ENCODE results near the gene DLD. TPM values are rescaled to one million over a fixed set of nuclear protein-coding genes. Genes with fewer than 3 reads are reported as not detected.
"Not testable (repeated sequence)": the region's sequence is repeated elsewhere in the genome, so short reads cannot be mapped to it uniquely, and the experiment has no call there.

The DLD gene
- total RNA-seq, 1 donor from 2014 or later = 53.0 TPM

DNA sequence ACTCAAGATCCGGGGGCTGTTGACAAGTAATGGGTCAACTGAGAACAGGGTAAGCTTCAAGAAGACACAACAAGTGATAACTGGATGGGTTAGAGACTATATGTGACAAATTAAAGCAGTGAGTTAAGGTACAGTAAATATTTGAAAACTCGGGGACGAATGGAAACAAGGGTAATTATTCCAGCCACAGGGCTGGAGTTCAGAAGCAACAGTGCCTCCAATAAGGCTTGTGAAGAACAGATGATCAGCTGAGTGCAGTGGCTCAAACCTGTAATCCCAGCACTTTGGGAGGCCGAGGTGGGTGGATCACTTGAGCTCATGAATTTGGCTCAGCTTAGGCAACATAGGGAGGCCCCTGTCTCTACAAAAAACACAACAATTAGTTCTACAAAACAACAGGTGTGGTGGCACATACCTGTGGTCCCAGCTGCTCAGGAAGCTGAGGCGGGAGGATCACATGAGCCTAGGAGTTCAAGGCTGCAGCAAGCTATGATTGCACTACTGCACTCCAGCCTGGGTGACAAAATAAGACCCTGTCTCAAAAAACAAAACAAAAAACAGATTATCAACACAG, 20.5 kb upstream of the DLD start:
- no peak for DNase-seq (ENCODE audit: extremely low read depth, low read depth, low spot score)

DNA sequence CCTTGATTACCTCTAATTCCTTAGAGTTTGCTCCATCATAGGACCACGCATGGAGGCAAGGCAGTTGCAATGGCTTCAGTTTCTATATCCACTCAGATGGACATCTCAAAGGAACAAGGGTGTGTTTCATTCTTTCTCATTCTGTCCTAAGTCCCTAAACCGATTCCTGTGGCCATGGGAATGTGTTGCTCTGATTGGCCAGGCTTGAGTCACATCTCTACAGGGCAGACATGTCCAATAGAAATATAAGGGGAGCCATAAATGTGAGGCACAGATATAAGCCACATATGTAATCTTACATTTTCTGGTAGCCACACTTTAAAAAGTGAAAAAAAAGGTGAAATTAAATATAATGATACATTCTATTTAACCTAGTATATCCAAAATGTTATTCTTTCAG, 16.9 kb upstream of the DLD start:
- DNase-seq (ENCODE audit: extremely low read depth, low read depth, low spot score) = no peak

DNA sequence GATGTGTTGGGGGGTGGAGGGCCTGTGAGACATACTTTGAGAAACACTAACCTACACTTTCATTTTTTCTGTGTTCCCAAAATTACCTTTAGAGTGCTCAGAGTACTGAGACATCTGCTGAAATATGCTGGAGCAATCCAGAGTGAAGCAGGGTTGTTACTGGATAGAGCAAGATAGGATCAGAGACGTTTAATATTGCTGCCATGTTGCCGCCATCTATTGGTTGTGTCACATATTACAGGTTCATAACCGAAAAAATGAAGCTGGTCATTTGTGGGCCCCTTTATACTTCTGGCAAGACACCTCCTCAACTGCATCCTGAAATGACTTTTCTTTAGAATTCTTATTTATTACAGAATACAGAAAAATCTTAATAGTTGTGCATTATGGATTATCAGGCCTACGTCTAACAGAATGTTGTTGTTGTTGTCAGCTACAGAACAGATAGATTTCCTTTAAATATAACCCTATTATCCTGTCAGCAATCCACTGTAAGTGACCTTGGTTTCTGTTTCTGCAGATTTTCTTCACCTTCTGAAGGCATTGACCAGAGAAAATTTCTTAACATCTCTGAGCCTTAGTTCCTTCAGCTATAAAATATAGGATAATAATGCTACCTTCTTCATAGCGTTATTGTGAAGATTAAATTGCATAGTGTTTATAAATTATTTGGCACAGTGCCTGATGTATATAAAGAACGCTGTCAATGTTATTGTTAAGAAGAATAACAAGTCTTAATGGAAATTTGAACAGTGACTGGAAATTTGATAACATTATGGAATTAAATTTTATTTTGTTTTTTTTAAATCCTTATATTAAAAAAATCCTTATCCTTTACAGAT, 16.2 kb upstream of the DLD start:
- DNase-seq (ENCODE audit: extremely low read depth, low read depth, low spot score) = no peak

DNA sequence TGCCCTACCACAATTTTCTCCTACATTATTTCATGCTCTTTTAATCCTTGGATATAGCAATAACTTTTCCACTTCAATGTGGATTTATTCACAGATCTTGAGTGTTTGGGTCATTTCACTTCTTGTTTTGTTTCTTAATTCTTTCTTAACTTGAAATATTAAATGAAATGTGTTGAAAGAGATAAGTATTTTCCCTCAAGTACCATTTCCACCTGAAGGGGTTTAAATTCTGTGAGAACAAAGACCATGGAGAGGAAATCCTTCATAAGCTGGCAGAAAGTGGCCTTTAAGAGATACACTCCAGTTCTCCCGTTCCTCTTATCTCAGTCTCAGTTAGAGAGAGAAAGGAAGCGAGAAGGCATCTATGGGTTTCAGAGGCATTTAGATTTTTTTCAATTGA, 14.1 kb upstream of the DLD start:
- DNase-seq (ENCODE audit: extremely low read depth, low read depth, low spot score) = no peak

DNA sequence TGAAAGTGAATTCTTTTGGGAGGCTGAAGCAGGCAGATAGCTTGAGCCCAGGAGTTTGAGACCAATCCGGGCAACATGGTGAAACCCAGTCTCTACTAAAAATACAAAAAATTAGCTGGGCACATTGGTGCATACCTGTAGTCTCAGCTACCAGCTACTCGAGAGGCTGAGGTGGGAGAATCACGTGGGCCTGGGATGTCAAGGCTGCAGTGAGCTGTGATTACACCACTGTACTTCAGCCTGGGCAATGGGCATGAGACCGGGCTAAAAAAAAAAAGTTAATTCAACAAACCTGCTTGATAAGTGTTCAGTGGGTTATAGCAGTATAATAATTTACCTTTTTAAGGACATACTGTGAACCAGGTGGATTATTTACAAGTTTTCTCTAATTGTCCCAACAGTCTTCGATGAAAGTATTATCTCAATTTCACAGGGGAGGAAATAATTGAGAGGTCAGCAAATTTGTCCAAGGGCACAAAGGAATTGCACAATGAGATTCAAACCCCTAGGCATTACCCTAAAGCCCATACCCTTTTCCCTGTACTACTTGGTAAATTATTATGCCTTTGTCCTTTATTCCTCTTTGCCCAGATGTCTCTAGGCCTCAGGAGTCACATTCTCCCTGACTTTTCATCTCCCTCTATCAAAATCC, 13.1 kb upstream of the DLD start:
- DNase-seq (ENCODE audit: extremely low read depth, low read depth, low spot score) = no peak

DNA sequence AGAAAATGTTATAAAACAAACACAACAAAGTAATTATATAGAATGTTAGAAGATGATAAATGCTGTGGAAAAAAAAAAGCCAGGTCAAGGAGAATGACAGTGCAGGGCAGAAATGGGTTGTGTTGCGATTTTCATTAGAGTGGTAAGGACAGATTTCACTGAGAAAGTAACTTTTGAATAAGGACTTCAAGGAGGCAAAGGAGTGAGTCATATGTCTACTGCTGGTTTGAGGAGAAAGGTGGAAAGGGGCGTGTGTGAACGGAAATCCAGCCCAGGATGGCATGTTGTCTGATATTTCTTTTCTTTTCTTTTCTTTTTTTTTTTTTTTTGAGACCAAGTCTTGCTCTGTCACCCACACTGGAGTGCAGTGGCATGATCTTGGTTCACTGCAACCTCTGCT, 12.3 kb upstream of the DLD start:
- no peak for DNase-seq (ENCODE audit: extremely low read depth, low read depth, low spot score)

DNA sequence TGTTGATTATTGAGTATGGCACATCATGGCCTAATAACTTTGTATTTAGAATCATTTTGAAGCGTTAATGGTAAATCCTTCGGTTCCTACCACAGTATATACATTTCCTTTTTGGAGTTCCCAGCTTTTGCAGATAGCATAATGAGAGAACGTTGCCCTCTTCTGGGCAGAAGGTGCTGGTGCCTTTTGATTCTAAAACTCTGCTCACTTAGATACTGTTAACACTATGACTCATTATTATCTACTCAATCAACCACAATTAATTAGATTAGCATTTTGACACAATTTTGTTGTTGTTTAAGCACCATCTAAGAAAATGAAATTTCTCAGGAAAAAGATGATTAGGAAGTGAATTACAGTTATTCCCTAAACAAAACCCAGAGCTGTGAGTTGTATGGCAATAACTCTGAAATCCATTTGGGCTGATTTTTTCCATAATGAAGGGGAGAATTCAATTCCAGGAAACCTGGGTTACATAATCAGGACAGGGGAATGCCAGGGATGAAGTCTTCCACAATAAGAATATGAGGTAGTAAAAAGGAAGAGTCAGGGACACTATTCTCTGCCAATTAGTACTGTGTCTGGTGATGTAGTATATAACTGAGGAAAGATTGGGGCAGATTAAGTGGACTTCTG, 11.5 kb upstream of the DLD start:
- no peak for DNase-seq (ENCODE audit: extremely low read depth, low read depth, low spot score)

DNA sequence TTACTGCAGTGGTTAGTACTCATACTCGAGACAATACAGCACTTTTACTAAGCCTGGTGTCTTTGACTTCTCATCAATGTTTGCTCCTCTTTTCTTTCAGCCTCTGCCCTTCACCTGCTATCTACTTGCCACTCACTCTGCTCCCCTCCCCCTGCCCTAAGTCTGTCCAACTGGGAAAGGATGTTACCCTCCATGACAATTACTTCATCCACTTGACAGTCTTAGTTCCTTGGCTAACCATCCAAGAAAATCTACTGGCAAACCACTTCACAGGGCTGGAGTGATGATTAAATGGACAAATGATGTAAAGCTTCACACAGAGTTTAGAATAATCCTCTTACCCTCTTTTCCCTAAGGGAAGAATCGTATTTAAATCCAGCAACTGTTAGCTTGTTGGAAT, 8.2 kb upstream of the DLD start:
- DNase-seq (ENCODE audit: extremely low read depth, low read depth, low spot score) = no peak

DNA sequence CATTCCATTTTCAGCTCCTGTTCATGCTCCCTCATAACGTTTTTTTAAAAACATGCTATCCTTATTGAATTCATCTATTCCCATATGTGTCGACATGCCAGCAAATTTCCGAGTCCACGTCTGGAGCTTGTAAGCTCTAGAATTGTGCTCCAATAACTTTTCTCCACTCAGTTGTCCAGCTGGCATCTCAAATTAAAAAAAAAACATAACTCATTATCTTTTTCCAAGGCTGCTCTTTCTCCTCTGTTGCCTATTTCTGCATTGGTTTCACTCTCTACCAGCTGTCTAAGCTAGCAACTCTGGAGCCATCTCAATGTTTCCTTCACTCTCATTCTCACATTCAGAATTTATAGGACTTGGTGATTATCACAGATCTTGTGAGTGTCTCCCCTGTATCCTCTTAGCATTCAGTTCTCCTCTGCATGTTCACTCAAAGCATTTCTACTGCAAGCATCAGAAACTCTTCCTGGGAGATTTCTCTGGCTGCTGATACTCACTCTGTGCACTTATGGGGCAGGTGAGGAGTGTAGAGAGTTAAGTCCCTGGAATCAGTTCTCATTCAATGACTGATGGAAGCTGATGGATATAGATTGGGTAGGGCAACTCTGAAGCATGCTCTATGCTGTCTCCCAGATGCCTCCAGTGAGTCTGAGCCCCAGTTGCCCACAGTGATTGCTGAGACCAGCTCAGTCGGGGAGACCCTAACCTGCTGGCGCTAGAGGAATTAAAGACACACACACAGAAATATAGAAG, 6.7 kb upstream of the DLD start:
- no peak for DNase-seq (ENCODE audit: extremely low read depth, low read depth, low spot score)

DNA sequence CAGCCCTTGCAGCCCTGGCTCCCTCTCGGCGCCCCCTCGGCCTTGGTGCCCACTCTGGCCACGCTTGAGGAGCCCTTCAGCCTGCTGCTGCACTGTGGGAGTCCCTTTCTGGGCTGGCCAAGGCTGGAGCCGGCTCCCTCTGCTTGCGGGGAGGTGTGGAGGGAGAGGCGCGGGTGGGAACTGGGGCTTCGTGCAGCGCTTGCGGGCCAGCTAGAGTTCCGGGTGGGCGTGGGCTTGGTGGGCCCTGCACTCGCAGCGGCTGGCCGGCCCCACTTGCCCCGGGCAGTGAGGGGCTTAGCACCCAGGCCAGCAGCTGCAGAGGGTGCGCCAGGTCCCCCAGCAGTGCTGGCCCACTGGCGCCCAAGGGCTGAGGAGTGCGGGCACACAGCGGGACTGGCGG, 3.2 kb upstream of the DLD start:
- DNase-seq (ENCODE audit: extremely low read depth, low read depth, low spot score) = not testable (repeated sequence)

DNA sequence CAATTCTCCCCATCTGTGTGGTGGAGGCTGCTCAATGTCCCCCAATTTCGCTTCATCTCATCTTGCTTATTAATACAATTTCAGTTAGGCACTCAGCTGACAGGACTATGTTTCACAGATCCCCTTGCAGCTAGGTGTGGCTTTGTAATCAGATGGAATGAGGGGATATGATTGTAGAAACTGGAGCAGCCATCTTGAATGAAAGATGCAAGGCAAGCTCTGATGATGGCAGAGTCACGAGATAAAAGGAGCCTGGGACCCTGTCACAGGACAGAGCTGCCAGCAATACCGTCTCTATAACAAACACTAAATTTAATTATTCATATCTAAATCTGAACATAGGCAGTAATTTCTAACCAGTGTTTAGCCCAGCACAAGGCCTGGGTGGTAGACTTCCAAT, 991 bp upstream of the DLD start:
- no peak for DNase-seq (ENCODE audit: extremely low read depth, low read depth, low spot score)

DNA sequence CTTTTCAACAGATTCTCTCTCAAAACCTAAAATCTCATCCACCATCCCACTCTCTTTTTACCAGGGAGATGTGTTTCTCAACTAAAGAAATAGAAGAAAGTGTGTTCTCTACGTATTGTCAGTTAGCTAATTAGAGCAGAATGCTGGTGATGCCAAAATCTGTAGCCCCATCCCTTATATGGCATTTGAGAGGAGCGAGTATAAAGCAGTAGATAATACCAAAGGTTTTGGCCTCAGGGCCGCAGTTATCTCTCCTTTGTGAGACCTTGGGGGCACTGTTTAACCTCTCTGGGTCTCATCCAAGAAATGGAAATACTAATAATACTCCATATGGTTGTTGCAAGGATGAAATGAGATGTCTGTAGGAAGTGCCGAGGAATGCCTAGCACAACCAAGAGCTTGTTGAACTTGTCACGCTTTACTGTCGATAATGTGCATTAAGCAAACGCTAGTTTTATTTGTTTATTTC, 456 bp upstream of the DLD start:
- no peak for DNase-seq (ENCODE audit: extremely low read depth, low read depth, low spot score)

DNA sequence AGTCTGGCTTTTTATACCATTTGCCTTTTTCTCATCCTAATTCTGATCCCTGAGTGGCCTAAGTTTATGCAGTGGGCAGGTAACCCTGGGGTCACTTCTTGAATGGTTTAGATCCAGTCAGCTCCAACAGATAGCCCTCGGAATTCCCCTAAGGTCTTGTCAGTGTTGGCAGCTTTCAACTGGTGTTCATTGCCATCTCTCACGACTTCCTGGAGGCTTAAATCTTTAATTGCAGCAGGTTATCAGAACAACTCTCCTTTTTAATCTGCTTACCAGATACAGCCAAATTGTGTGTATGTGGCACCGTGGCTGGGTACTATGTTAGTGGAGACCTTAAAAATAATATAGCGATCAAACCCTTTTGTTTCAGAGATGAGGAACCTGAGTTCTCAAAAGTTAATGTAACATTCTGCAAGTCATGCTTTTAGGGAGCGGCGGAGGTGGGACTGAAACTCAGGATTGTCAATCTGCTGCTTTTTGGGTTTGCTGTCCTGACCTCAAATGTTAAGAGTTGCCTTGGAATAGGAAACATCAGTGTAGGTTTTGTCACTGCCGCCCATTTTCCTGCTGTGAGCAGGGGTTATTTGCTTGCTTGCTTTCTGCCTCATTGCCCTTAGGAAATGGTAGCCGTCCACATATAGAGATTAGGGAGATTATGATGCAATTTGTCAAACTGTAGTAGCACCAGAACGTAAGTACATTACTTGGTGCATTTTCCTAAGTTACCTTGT, 818 bp downstream of the DLD start:
- no peak for DNase-seq (ENCODE audit: extremely low read depth, low read depth, low spot score)

DNA sequence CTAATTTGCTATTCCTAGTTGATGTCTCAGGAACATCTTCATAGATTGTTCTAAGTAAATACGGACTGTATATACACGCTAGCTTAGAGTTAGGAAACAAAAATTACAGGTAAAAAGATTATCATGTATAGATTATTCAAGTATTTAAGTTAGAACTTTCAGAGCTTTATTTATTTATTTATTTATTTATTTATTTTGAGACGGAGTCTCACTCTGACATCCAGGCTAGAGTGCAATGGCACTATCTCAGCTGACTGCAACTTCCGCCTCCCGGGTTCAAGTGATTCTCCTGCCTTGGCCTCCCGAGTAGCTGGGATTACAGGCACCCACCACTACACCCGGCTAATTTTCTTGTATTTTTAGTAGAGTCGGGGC, 1.4 kb downstream of the DLD start:
- not testable (repeated sequence) for DNase-seq (ENCODE audit: extremely low read depth, low read depth, low spot score)

DNA sequence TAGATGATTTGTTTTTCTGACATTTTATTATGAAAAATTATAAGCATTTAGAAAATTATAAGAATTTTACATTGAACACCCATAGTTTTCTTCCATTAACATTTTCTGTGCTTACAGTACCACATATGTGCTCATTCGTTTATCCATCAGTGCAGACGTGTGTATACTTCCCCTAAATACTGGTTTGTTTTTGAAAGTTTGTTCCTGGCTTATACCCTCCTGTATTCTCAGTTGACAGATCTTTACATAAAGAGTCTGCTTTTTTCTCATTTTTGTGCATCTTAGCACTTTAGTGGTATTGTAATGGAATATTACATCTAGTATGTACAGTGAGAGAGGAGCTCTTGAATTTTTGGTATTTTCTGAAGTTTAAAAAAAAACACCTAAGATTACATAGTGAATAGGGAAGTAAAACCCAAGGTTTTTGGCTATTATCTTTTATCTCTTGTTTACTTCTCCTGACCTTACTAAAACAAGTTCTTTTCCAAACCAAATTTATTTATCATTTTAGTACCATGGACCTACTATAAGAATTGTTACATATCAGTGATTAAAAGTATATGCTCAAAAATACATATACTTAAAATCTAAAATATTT, 8.1 kb downstream of the DLD start:
- no peak for DNase-seq (ENCODE audit: extremely low read depth, low read depth, low spot score)

DNA sequence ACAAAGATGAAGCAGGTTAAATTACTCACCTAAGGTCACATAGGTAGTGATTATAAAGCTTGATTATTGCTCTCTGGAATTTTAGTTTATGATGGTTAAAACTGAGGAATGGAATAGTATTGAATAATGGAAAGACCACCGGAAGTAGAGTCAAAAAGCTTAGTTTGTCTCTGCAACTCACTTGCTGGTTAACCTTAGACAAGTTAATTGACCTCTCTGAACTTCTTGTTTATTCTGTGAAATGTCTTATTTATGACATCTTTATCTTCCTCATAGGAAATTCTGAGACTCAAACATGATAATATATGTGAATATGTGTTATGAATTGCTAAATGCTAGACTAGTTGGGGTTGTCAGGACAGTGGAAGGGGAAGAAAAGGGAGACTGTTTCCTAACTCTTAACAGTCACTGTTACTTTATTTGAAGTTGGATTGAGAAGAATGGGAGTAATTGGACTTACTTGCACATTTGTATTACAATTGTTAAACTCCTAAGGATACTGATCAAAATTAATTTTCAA, 9.6 kb downstream of the DLD start:
- DNase-seq (ENCODE audit: extremely low read depth, low read depth, low spot score) = no peak

DNA sequence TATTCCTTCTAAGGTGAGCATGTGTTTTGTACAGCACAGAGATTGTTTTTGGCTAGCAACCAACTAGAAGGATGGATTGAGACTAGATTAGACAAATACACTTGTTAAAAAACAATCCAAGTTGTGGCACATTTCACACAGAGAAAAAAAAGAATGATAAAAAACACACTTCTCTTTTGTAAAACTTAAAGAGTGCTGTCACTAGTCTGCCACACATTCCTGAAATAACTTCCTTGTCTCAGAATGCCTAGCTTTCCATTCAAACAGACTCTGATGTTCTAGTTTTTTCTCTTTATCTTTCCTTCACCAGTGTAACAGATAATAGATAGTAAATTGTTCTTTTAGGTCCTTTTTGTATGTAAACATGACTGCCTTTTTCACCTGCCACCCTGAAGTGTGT, 11.4 kb downstream of the DLD start:
- DNase-seq (ENCODE audit: extremely low read depth, low read depth, low spot score) = no peak

DNA sequence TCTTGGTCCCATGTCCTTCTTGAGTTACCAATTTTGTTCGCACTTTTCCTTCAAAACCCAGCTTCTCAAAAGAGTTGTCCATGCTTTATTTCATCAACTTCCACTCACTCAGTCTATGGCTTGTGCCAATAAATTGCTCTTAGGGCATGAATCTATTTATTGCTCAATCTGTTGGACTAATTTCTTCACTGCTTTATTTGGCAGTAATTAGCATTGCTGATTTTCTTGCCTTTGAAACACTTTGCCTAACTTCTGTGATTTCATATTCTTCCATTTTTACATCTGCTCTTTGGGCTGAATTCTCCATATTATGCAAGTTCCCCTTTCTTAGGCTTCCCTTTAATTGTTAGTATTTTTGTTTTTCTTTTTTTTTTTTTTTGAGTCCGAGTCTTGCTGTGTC, 16.8 kb downstream of the DLD start:
- DNase-seq (ENCODE audit: extremely low read depth, low read depth, low spot score) = no peak

DNA sequence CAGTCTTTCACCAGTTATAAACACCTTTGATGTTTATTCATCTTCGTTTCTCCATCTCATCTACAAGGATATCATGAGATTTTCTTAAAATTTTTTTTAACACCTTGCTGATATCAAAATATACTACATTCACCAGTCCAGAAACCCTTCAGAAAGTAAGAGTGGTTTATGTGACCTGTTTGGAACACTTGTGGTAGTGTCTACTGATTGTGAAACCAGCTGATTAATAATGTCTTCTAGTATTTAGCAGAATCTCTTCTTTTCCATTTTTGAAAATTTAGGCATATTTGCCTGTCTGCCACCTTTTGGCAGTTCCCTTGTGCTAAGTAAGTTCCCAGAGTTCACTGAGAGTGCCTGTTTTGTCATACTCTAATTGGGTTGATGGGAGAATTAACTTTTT, 18.5 kb downstream of the DLD start:
- DNase-seq (ENCODE audit: extremely low read depth, low read depth, low spot score) = no peak

DNA sequence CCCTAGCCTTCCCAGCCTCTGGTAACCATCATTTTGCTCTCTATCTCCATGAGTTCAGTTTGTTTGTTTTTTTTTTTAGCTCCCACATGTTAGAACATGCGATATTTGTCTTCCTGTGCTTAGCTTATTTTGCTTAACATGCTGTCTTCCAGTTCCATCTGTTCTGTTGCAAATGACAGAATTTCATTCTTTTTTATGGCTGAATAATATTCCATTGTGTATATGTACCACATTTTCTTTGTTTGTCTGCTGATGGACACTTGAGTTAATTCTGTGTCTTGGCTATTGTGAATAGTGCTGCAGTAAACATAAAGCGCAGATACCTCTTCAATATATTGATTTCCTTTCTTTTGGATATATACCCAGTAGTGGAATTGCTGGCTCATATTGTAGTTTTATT, 21.0 kb downstream of the DLD start:
- no peak for DNase-seq (ENCODE audit: extremely low read depth, low read depth, low spot score)

All from glomerular endothelial cell (primary cell).